NCI-H345 (cell line): ENCODE data around the gene IQUB.
"Not testable (repeated sequence)": the region's sequence is repeated elsewhere in the genome, so short reads cannot be mapped to it uniquely, and the experiment has no call there.

Experiments
- DNase-seq: peaks from one replicate; lab custom pipeline; 2025; lab: John Stamatoyannopoulos, UW

Gene IQUB

DNA sequence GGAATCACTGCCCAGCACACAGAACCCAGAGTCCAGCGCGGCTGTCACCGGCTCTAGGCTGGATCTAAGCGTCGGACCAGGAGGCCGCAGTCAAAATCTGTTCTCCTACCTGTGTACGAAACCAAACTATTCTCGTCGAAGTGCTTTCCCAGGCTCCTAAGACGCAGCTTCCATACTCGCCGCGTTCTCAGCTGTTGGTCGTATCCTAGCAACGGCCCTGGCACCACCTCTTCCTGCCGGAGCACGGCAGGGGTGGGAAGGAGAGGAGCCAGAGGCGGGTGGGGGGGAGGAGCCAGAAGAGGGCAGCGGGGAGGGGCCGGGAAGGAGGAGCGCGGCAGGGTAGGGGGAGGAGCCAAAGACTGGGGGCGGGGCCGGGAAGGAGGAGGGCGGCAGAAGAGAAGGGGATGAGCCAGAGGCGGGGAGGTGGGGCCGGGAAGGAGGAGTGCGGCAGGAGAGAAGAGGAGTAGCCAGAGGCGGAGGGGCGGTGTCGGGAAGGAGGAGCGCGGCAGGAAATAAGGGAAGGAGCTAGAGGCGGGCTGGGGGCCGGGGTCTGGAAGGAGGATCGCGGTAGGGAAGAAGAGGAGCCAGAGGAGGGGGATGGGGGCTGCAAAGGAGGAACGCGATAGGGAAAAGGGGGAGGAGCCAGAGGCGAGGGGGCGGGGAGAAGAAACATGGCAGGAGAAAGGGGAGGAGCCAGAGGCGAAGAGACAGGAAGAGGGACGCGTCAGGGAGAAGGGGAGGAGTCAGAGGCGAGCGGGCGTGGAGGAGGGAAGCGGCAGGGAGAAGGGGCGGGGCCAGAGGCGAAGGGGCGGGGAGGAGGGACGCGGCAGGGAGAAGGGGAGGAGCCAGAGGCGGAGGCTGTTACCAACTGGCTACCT, at the start of gene IQUB:
TSS of gene IQUB (minus strand) at position 213 of the 878 bp plus-strand sequence. CDS start 22,255 bp downstream, outside the sequence.
- DNase-seq: peak; percentile 98

DNA sequence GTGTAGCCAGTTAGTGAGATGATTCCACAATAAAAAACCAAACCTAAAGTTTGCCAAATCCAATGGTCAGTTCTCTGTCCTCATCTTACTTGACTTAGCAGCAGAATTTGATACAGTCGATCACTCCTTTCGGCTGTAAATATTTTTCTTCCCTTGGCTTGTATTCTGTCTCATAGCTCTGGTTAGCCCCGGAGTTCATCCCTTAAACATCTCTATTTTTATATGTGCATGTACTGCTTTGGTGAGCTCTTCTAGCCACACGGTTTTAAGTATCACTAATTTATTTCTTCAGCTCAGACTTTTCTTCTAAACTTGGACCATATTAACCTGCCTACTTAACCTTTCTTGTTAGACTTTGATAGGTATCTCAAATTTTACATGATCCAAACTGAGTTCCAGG, 49.4 kb upstream of the IQUB start:
- no peak for DNase-seq

DNA sequence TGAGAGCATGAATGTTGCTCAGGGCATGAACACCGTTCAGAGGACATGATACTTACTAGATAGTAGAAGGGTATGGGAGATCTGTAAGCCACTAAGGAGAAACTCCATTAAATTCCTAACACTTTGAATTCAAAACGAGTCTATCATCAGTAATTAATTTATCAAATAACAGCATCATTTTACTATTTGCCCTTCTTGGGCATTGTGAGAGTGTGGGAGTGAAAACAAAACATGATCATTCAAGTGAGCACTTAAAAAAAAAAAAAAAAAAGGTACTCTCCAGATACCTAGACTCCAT, 46.7 kb upstream of the IQUB start:
- no peak for DNase-seq

DNA sequence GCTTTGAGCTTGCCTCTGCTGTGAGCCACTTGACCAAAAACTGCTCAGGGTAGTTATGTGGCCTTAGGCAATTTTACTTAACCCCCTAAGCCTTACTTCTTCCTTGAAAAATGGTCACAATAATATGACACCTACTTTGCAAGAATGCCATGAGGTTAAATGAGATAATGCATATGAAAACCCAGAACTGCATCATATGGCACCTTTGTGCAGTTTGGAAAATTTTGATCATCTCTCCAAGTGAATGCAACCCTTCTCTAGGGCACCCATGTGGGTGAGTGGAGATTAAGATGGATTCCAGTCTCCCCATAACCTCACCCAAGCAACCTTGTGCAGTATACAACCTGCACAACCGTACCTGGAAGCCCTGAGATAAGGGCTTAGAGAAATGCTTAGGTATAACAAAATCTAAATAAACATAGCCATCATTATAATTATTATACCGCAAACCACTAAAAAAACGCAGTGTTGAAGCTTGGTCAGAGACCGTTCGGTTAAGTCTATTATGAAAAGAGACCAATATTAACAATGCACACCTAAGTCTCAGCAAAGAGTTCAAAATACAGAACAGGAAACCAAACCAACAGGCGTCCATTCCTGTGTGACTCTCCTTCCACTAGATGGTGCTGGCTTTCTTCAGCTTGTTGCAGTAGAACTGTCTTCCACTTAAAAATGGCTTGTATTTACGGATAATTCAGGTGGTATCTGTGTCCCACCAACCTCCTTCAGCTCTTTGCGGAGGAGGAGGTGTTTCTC, 46.2 kb upstream of the IQUB start:
- DNase-seq: peak; percentile 46

DNA sequence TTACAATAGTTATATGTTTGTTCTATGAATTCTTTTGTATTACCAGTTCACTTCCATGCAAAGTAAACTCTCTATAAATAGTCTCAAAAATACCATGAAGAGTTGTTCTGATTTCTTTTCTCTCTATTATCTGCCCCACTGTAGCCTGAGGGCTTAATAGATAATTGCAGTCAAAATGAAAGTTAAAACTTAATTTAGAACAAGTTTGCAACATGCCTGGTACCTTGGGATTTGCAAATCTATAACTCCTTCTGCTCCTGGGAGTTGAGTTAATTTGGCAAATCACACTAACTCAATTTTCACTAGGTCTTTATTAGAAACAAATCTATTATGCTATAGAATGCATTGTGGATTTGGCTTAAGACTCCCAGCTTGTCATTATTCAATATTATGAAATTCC, 45.0 kb upstream of the IQUB start:
- DNase-seq: no peak

DNA sequence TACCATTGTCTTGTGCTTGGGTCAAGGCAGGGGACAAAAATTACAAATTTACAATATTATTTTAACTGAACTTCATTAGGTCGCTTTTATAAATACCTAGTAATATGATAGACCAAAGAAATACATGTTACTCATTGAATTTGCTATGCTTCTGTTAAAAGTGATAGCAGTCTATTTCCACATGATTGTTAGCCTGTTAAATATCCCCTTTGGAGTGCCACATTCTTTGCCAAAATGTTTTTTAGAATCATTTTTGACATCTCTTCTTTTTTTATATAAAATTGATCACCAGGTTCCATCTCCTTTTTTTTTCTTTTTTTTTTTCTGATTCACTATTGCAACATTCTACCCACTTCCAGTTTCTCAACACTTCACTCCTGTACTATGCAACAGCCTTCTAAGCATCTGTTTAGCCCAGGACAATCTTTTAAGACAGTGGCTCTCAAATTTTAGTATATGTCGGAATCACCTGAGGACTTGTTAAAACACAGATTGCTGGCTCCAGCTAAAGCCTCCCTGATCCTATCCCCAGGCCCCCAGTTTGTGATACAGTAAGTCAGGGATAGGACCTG, 39.6 kb upstream of the IQUB start:
- DNase-seq: no peak

DNA sequence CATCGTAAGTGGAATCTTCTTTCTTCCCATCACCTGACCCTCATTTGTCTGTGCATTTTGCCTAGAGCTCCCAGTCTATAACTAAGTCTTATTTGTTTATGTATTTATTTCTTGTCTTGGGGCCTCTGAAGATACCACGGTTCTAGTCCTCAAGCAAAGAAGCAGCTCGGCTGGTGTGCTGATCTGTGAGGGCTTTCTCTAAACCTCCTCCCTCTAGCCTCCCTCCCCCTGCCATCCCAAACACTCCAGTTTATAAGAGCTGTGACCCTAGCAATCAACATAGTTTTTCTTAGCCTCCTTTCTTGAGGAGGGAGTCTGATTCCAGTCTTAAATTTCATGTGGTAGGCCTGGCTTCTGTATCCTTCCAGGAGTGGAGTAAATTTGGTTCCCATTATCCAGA, 38.9 kb upstream of the IQUB start:
- DNase-seq: no peak

DNA sequence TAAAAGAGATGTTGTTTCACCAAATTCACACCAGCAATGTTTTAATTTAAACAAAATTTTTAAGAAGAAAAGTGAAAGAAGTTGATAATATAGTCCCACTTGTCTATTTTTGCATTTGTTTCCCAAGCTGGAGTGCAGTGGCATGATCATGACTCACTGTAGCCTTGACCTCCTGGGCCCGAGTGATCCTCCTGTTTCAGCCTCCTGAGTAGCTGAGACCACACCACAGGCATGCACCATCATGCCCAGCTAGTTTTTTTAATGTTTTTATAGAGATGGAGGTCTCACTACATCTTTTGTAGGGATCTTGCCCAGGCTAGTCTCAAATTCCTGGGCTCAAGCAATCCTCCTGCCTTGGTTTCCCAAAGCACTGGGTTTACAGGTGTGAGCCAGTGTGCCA, 37.3 kb upstream of the IQUB start:
- DNase-seq: no peak

DNA sequence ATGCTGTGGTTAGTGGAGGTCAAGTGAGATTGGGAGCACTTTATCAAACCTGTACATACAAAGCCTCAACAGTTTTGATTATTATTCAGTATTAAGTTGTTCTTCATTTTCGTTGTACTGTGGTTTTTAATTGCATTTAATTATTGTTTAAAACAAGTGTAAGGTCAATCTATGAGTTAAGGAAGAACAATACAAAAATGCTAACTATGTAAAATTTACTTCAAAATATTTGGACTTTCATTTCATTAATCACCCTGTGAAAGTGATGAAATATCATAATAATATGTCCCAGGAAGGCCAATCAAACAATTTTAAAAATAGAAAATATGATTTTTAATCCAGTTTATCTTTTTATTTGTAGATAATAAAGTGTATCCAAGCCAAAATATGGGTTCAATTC, 36.8 kb upstream of the IQUB start:
- no peak for DNase-seq

DNA sequence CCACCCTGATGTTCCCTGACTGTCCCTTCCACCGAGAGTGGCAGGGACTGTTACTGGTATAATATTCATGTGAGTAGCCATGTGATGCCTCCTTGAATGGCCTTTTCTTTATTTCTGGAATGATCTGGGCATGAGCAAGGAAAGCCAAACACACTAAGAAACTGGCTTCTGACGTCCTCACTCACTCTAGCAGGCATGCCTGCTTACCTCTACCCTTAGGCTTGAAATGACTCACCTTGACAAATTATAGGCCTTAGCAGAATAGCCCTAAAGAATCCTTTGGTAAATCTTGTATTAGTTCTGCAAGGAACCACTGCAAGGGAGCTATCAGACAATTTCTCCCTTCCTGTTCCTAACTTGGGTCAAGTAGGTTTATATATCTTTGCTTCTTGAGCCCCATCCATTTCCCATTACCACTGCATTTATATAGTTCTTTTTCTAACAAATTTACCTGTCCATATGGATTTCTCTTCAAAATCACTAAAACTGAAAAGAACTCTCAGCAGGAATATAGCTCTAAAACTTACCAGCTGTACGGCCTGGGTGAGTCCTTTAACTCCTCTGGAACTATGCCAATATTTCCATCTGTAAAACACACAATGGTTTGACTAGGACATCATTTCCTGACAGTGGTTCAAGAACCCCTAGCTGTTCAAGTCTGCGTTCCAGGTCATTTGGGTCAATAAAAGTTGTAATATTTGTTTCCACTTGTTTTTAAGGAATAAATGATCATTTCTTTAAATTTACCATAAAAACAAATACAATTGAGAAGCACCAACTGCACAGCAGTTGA, 36.2 kb upstream of the IQUB start:
- DNase-seq: peak; percentile 31

DNA sequence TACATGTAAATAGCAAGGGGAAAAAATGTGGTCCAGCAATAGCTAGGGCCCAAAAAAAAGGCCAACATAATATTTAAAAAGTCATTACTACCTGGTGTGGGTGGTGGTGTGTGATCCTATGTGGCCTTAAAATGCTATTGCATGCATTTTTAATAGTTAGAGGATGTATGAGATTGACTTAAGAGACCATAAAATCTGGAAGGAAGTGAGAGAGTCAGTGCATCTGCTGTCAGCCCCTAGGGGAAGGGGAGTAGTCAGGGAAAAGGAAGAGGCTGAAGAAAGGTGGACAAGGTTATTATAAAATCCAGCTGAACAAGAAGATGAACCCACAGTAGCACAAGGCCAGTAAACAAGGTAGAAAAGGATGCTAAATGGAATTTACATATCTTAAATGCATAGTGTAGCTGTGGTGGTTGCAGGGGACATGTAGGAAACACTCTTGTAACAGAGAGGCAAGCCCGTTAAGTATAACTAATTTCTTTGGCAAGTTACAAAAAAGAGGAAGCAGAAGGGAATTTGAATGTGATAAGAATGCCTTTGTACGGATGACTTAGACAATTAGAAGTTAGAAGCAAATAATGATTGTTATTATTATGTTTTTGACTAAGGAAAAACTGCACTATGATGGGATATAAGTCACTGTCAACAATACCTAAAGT, 35.1 kb upstream of the IQUB start:
- no peak for DNase-seq

DNA sequence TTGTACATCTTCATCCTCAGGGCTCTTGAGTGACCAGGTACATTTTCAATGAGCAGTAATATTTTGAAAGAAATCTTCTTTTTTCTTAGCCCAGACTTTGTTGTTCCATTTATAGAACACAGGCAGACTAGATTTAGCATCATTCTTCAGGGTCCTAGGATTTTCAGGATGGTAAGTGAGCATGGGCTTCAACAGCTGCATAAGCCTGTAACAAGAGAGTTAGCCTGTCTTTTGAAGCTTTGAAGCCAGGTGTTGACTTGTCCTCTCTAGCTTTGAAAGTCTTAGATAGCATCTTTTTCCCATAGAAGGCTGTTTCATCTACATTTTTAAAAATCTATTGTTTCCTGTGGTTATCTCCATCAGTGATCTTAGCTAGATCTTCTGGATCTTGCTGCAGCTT, 27.7 kb upstream of the IQUB start:
- DNase-seq: no peak

DNA sequence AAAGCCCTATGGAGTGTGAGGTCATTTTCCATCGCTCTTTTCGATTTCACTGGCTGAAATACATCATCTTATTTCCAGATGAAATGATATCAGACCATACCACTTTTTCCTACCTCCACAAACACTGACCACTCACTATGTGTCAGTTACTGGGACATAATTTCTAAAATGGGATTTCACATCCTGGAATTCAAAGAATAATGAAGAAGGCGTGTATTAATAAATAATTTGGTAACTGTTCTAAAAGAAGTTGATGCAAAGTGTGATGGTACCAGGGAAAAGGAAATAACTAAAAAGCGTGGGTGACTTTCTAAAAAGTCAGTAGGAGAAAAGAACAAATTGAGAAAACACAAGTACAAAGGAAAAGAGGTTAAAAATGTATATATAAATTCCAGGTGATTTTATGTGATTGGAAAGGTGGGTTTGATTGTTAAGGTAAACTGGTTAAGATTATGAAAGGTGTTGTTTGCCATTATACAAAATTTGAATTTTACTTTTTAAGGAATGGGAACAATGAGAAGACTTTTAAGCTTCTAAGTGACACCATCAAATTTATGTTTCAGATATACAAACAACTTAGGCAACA, 24.0 kb upstream of the IQUB start:
- no peak for DNase-seq

DNA sequence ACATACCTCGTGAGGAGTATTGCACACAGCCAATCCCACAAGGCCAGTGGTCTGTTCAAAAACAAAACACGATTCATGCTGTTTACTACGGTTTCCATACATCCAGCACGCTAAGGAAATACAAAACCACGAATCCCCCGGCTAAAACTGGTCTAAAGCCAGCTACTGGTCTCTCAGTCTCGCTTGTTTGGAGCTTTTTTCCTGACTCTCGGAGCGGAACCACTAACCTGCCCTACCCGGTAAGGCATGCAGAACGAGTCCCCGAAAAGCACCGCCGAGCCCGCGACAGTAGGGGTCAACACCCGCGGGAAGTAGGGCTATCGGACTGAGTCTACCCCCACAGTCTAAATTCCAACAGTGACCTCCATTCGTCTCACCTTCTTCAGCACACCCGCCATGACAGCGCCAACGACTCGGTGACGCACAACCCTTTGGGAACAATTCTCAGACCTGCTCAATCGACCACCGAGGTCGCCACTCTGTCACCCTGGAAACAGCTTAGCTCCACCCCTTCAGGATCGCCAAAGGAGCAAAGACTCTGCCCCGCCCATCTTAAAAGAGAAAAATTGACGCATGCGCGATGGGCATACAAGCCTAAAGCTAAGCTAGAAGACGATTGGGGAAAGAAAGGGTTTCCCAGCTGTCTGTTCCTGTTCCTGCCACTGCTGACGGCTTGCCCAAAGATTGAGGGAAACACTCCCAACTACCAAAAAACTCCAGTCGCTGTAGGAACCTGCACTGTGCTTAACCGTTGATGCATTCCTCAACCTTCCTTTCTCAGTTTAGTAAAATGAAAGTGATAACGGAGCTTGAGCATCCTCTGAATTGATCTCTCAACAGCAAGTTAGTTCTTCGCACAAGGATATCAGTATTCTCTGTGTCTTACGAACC, 23.2 kb upstream of the IQUB start, which contains the start of gene NDUFA5:
TSS of gene NDUFA5 (minus strand) at position 421 of the 891 bp plus-strand sequence. CDS start at position 398, 23 bp downstream.
- DNase-seq: peak; percentile 99

DNA sequence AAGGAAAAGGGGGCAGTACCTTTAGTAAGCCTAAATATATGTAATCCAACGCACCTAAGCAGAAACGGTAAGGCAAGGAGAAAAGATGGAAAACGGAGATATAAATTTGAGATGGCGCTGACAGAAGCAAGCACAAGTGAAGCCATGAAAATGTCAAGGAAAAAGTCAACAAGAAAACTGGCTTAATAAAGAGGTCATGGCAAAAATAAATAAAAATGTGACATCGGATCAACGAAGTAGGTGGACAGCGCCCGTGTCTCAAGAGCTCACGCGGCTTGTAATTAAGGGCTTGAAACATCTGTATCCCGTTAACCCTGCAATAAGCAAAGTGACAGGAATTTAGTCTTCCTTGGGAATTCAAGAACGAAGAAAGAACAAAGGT, 22.6 kb upstream of the IQUB start:
- DNase-seq: no peak

DNA sequence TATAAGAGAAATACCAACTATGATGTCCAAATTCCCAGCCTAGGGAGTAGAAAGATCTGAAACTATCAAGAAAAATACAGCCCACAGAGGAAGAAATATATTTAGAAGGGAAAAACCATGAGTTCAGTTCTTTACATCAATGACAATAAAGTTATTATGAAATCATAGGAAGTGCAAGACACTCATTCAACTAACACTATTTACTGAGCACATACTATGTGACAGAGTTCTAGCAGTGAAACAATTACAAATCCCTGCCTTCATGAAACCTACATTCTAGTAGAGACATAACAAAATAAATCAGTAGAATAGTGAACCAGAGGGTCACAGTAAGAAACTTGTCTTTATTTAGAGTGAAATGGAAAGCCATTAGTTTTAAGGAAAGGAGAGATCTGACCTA, 21.1 kb upstream of the IQUB start:
- DNase-seq: no peak

DNA sequence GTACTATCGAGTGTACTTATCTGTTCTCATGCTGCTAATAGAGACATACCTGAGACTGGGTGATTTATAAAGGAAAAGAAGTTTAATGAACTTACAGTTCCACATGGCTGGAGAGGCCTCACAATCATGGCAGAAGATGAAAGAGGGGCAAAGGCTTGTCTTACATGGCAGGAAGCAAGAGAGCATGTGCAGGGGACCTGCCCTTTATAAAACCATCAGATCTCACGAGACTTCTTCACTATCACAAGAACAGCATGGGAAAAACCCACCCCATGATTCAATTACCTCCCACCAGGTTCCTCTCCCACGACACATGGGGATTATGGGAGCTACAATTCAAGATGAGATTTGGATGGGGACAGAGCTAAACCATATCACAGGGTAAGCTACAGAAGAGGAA, 18.8 kb upstream of the IQUB start:
- DNase-seq: no peak

DNA sequence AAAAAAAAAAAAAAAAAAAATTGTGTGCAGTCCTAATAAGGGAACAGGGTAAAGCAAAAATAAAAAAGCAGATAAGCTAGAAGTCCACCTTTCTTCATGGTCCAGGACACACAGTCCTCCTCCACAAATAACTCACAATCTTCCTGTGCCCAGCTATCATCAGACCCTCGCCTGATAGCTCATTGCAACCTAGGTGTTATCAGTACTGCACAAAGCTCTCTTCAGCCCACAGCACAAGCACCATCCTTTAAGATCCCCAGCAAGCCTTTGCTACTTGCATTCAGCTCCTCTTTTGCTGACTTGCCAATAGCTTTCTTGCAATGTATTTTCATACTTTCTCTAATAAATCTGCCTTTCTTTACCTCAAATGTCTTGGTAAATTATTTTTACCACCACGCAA, 18.2 kb upstream of the IQUB start:
- DNase-seq: no peak

DNA sequence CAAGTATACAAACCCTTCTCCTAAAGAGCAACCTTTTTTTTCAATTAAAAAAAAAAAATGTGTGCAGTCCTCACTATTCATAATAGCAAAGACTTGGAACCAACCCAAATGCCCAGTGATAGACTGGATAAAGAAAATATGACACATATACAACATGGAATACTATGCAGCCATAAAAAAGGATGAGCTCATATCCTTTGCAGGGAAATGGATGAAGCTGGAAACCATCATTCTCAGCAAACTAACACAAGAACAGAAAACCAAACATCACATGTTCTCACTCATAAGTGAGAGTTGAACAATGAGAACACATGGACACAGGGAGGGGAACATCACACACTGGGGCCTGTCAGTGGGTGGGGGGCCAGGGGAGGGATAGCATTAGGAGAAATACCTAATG, 17.7 kb upstream of the IQUB start:
- not testable (repeated sequence) for DNase-seq

DNA sequence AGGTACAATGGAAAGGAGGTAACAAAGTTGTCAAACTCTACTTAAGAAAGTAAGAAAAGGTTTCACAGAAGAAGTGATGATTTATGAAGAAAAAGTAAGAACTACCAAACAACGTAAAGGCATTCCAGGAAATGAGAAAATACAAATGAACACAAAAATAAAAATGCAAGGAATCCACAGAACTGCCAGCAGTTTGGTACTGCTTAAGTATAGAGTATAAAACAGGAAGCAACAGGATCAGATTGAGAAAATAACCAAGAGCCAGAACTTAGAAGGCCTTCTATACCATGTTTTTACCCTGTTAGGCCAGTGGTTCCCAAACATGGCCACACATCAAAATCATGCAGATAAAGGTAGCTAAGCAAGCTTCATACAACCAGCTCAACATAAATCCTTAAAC, 14.0 kb upstream of the IQUB start:
- no peak for DNase-seq
